Activated CD8-positive, alpha-beta T cell treated with anti-CD3 and anti-CD28 coated beads for 36 hours (primary cell): ENCODE results near the gene SUMO3. TPM values are rescaled to one million over a fixed set of nuclear protein-coding genes. Genes with fewer than 3 reads are reported as not detected.

Experiments used
- ATAC-seq: fragments of 200-7000 bp; cut with Tn5 transposase; one replicate; pipeline ENCODE4 v1.10.0; 2021; ENCODE audit warnings: mild to moderate bottlenecking, moderate library complexity
- CTCF ChIA-PET: fragments of 350-600 bp; sonication (Branson Sonifier 250); formaldehyde crosslinking; loops from one replicate; lab custom pipeline; 2021; ENCODE audit warnings: antibody characterized with exemption; lab: Charles Lee
- POLR2A ChIA-PET: fragments of 350-600 bp; sonication (Branson Sonifier 250); formaldehyde crosslinking; loops from one replicate; lab custom pipeline; 2021; ENCODE audit warnings: antibody characterized with exemption; lab: Charles Lee
- DNase-seq: peaks from one replicate; pipeline ENCODE4 v3.0.0-alpha.2; 2020
- H3K27ac Mint-ChIP-seq: one replicate; pipeline ENCODE4 v1.8.0; 2021; ENCODE audit warnings: mild to moderate bottlenecking, mixed read lengths
- H3K27me3 Mint-ChIP-seq: one replicate; pipeline ENCODE4 v1.8.0; 2021; ENCODE audit warnings: mixed read lengths
- H3K36me3 Mint-ChIP-seq: one replicate; pipeline ENCODE4 v1.8.0; 2021; ENCODE audit warnings: low read depth, mixed read lengths
- H3K4me1 Mint-ChIP-seq: one replicate; pipeline ENCODE4 v1.8.0; 2021; ENCODE audit warnings: low read depth, mixed read lengths
- H3K4me3 Mint-ChIP-seq: one replicate; pipeline ENCODE4 v1.8.0; 2021; ENCODE audit warnings: mild to moderate bottlenecking, moderate library complexity, mixed read lengths
- H3K9me3 Mint-ChIP-seq: one replicate; pipeline ENCODE4 v1.8.0; 2021; ENCODE audit warnings: mixed read lengths
- intact Hi-C: fragments of 100-400 bp; cut with micrococcal nuclease; formaldehyde crosslinking; loops from one replicate; pipeline ENCODE4 v1.10.0; 2022
- total RNA-seq, 2 experiments: library from RNA; stranded (reverse); gene quantifications; one replicate each; pipeline ENCODE4 v1.2.3, GENCODE V29; 2021
- TF ChIP-seq, protein P1 (sequence below): fragments of 200-600 bp; IDR thresholded peaks from one replicate; pipeline ENCODE4 v1.8.0; 2022; ENCODE audit warnings: antibody characterized with exemption, mild to moderate bottlenecking

Gene SUMO3
- total RNA-seq, 2 experiments from 2014 or later: 69.8 to 72.9 TPM

DNA sequence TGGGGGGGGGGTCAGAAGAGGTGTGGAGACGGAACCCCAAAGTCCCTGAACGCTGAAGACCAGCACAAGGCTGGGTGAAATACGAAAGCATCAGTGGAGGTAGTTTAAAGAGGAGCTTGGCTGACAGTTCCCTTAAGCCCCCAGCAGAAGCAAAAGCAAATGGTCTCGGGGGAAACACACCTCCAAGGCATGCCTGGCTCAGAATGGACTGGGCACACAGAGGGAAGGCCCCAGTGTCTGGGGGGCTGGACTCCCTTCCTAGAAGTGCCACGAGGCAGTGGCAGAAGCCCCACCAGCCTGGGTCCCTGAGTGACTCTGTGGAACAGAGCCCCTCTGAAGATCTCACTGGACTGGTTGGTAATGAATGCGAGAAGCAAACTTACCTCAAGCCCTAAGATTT is 60.1 kb downstream of the SUMO3 start:
- no peak overlapping the region for H3K4me3 Mint-ChIP-seq
- no peak overlapping the region for H3K27ac Mint-ChIP-seq
- CTCF ChIA-PET: interaction anchor here (1.7 kb wide), 1 partner anchor 36 kb away, joined by 5 read pairs; no protein-coding TSS in a partner anchor
- no peak for DNase-seq
- H3K9me3 Mint-ChIP-seq: no peaks in the 10 kb centered on the region
- H3K4me1 Mint-ChIP-seq: peaks cover 2% of the 10 kb centered on the region
- H3K27me3 Mint-ChIP-seq: no peaks in the 10 kb centered on the region
- no peak for ATAC-seq
- intact Hi-C loops: no loop called here
- TF ChIP-seq, protein P1, sequence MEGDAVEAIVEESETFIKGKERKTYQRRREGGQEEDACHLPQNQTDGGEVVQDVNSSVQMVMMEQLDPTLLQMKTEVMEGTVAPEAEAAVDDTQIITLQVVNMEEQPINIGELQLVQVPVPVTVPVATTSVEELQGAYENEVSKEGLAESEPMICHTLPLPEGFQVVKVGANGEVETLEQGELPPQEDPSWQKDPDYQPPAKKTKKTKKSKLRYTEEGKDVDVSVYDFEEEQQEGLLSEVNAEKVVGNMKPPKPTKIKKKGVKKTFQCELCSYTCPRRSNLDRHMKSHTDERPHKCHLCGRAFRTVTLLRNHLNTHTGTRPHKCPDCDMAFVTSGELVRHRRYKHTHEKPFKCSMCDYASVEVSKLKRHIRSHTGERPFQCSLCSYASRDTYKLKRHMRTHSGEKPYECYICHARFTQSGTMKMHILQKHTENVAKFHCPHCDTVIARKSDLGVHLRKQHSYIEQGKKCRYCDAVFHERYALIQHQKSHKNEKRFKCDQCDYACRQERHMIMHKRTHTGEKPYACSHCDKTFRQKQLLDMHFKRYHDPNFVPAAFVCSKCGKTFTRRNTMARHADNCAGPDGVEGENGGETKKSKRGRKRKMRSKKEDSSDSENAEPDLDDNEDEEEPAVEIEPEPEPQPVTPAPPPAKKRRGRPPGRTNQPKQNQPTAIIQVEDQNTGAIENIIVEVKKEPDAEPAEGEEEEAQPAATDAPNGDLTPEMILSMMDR: no peak
- no peaks in the 10 kb centered on the region for H3K36me3 Mint-ChIP-seq
- POLR2A ChIA-PET: no interaction called here

DNA sequence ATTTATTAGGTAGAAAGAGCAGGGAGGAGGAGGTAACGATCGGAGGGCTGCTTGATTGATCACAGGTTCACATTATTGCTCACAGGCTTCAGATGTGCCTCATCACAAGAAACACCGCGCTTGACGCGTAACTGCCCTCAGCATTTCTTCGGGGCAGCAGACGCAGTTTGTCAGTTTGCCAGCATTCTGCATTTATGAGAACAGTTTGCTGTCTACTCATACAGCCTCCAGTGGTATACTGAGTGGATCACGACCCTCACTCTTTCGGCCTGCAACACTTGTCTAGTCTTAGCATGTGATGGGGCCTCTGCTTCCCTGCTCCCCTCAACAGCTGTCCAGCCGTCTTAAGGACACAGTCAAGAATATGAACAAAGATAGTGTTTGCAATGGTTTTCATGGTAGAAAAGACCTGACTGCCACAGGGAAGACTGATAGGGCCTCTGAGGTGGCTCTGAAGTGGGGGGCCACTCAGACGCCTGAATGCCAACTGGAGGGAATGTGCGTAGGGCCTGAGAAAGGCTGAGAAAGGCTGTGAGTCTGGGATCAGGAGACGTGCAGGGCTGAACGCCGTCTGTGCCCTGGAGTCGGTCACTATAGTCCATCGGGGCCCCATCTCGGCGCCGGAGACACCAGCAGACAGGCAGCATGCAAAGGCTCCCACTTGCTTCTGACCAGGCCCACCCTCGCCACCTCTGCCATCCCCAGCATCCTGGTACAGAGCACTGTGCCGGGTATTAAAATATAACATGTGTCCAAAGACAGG is 61.3 kb downstream of the SUMO3 start:
- TF ChIP-seq, protein P1: no peak
- Mint-ChIP-seq H3K4me3 (no peak overlapping the region), H3K9me3 (no peaks in the 10 kb centered on the region), H3K36me3 (no peaks in the 10 kb centered on the region), H3K4me1 (peaks cover 2% of the 10 kb centered on the region), H3K27me3 (peaks cover 2% of the 10 kb centered on the region), H3K27ac (no peak overlapping the region)
- intact Hi-C loops: no loop called here
- no peak for ATAC-seq
- ChIA-PET POLR2A (no interaction called here), CTCF (no interaction called here)
- DNase-seq: no peak

Other genes starting within 250 kb of the SUMO3 start
- gene KRTAP10-4, start 244.3 kb downstream of the SUMO3 start, total RNA-seq: not detected
- gene KRTAP10-5, start 237.5 kb downstream of the SUMO3 start, total RNA-seq: not detected
- gene KRTAP10-6, start 225.6 kb downstream of the SUMO3 start, total RNA-seq: not detected
- gene KRTAP10-7, start 217.5 kb downstream of the SUMO3 start, total RNA-seq: not detected
- gene KRTAP10-8, start 206.0 kb downstream of the SUMO3 start, total RNA-seq: not detected
- gene KRTAP10-9, start 191.0 kb downstream of the SUMO3 start, total RNA-seq: not detected
- not detected for gene KRTAP10-10, start 180.7 kb downstream of the SUMO3 start, total RNA-seq
- gene KRTAP10-11, start 171.6 kb downstream of the SUMO3 start, total RNA-seq: not detected
- not detected for gene KRTAP12-4, start 163.4 kb downstream of the SUMO3 start, total RNA-seq
- gene KRTAP12-3, start 160.1 kb downstream of the SUMO3 start, total RNA-seq: not detected
- not detected for gene KRTAP12-2, start 151.1 kb downstream of the SUMO3 start, total RNA-seq
- not detected for gene KRTAP12-1, start 135.9 kb downstream of the SUMO3 start, total RNA-seq
- not detected for gene KRTAP10-12, start 120.9 kb downstream of the SUMO3 start, total RNA-seq
- gene TSPEAR, start 106.5 kb downstream of the SUMO3 start, total RNA-seq: not detected
- 100 to 1,000 TPM; 113 to 115 TPM for gene UBE2G2, start 16.2 kb downstream of the SUMO3 start, total RNA-seq
- gene PTTG1IP, start 55.6 kb upstream of the SUMO3 start, total RNA-seq: 10 to 100 TPM; 60.7 to 61.8 TPM
- gene ITGB2, start 102.8 kb upstream of the SUMO3 start, total RNA-seq: 100 to 1,000 TPM; 340 to 343 TPM
- gene SLX9, start 122.0 kb upstream of the SUMO3 start, total RNA-seq: 10 to 100 TPM; 76.0 to 76.5 TPM